NCI-H446 treated with DMSO at 0.1 percent for 48 hours (cell line): ENCODE measurements around the gene VPS37D.
"Not testable (repeated sequence)": the region's sequence is repeated elsewhere in the genome, so short reads cannot be mapped to it uniquely, and the experiment has no call there.

Experiments used
- DNase-seq: peaks from one replicate; lab custom pipeline; 2025; lab: John Stamatoyannopoulos, UW

Gene VPS37D

DNA sequence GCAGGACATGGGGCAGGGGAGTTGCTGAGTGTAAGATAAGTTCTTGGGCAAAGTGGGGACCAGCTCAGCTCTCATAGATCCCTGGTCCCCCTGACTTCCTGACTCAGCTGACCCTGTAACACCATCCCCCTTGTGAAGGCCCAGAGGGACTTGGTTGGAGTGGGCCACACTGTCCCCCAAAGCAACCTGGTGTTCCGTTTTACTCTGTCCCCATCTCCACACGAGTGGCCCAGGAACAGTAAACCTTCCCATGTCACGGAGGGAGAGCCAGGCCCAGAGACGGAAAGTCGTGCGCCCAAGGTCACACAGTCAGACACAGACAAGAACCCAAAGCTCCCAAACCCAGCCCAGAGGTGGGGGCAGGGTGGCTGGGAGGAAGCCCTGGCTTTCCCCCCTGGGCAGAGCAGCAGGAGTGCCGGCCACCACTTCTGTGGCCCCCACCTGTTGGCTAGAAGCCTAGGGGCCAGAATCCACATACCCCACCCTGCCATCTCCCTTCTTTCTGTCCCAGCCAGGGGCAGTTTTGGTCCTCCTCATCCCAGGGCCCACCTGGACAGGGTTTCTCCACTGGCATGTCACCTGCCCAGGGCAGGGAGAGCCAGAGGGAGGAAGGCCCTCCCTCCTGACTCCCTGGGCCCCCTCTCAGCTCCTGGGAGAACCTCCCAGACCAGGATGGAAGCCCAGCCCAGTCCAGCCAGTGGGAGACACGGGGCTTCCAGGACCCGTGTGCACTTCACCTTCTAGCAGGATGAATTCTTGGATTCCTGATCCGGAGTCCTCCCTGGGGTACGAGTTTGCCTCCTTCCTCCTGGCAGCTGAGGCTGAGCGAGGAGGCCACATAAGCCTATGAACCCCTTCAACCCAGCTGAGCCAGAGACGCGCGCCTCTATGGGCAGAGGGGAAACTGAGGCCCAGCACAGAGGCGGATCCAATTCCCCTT, 20.6 kb upstream of the VPS37D start:
- DNase-seq = no peak

DNA sequence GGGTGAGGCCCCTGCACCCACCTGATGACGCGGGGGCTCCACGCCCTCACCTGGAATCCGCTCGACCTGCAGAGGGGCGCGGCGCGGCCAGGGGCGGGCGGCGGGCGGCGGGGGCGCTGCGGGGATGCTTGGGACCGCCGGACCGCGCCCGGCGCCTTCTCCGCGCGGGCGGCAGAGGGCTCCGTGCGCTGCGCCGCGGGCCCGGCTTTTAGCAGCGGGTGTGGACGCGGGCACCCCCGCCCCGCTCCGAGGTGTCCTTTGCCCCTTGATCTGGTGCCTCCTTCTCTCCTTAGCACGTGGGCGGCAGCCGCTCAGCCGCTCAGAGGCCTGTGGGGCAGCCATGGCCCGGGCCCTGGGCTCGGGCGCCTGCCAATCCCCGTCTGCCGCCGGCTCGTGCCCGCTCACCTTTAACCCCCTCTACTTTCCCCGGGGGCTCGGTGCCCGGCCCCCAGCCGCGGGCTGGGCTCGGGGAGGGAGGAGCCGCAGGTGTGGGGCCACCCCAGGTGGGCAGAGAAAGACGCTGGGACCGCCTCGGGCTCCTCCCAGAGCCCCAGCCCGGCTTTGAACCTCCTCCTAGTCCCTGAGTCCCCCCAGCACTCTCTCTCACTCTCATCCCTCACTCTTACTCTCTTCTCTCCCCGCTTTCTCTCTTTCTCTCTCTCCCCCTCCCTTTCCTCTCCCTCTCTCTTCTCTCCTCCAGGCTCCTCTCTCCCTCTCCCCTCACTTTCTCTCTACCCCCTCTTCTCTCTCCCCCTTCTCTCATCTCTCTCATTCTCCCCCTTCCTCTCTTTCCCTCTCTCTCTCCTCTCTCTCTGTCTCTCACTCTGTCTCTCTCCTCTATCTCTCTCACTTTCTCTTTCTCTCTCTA, 19.7 kb upstream of the VPS37D start:
- no peak for DNase-seq

DNA sequence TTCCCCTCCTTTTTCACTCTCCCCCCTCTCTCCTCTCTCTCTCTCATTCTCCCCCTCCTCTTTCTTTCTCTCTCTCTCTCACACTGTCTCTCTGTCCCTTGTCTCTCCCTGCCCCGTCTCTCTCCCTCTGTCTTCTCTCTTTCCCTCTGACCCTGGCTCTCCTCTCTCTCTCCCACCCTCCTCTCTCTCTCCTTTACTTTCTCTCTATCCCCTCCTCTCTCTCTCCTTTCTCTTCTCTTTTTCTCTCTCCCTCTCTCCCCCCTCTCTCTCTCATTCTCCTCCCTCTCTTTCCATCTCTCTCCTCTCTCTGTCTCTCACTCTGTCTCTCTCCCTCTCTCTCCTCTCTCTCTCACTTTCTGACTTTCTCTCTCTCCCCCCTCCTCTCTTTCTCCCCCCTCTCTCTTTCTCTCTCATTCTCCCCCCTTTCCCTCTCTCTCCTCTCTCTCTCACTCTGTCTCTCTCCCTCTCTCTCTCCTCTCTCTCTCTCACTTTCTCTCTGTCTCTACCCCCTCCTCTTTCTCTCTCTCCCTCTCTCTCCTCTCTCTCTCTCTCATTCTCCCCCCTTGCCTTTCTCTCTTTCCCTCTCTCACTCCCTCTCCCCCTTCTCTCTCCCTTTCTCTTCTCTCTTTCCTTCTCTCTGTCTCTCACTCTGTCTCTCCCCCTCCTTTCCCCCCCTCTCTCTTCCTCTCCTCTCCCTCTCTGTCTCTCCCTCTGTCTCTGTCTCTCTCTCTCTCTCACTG, 18.9 kb upstream of the VPS37D start:
- DNase-seq = no peak

DNA sequence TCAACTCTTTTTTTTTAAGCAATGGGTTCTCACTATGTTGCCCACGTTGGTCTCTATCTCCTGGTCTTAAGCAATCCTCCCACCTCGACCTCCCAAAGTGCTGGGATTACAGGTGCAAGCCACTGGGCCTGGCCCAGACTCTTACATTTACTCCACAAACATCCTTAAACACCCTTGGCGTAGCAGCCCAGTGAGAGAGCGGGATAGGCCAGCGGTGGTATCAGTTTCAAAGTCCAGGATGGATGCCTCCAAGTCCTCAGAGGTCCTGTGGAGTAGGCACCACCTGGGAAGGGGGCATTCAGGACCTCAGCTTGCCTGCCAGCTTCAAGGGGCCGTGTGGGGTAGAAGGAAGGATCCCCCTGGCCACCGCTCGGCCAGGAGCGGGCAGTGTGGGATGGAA, 18.1 kb upstream of the VPS37D start:
- DNase-seq = no peak

DNA sequence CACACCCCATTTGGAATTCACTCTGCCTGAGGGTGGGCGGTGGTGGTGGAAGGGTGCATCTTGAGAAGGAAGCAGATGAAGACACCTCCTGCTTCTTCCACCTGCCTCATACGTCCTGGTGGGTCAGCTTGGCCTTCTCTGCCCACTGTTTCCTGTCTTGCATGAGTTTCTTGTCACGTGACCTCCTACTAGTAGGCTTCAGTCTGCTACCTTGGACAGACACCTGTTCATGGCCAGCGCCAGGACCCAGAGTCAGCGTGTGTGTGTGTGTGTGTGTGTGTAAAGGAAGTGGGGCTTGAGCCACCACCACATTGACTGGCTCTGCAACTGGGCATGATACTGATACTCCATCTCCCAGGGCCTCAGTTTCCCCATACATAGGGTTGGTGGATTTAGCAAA, 17.1 kb upstream of the VPS37D start:
- DNase-seq = no peak

DNA sequence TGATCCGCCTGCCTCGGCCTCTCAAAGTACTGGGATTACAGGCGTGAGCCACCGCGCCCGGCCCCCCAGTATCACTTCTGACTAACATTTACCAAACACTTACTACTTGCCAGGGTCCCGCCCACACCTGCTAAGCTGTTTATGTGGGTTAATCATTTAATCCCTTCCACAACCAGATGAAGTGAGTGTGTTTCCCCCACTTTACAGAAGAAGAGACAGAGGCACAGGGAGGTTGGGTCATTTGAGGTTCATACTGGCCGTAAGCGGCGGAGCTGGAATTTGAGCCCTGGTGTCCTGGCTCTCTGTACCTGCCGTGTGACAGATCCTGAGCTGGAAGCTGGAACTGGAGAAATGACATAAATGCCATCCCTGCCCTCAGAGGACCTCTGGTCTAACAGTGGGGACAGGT, 15.1 kb upstream of the VPS37D start:
- DNase-seq = no peak

DNA sequence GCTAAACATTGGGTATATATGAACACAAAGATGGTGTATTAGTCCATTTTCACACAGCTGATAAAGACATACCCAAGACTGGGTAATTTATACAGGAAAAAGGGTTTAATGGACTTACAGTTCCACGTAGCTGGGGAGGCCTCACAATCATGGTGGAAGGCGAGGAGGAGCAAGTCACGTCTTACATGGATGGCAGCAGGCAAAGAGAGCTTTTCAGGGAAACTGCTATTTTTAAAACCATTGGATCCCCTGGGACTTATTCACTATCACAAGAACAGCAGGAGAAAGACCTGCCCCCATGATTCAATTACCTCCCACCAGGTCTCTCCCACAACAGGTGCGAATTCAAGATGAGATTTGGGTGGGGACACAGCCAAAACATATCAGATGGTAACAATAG, 12.3 kb upstream of the VPS37D start:
- not testable (repeated sequence) for DNase-seq

DNA sequence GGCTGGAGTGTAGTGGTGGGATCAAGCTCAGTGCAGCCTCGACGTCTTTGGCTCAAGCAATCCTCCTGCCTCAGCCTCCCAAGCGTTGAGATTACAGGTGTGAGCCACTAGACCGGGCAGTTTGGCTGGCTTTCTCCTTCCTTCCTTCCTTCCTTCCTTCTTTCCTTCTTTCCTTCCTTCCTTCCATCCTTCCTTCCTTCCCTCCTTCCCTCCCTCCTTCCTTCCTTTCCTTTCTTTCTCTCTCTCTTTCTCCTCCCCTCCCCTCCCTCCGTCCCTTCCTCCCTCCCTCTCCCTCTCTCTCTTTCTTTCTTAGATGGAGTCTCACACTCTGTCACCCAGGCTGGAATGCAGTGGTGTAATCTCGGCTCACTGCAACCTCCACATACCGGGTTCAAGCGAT, 7.6 kb upstream of the VPS37D start:
- DNase-seq = no peak

DNA sequence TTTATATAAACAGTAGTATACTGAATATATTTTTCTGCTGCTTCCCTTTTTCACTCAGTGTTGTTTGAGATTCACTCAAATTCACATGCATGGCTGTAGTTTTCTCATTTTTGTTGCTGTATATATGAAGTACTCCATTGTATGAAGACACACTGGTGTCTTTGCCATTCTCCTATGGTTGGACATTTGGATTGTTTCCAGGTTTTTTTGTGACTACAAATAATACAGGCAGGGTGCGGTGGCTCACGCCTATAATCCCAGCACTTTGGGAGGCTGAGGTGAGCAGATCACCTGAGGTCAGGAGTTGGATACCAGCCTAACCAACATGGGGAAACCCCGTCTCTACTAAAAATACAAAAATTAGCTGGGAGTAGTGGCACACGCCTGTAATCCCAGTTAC, 7.0 kb upstream of the VPS37D start:
- DNase-seq = not testable (repeated sequence)

DNA sequence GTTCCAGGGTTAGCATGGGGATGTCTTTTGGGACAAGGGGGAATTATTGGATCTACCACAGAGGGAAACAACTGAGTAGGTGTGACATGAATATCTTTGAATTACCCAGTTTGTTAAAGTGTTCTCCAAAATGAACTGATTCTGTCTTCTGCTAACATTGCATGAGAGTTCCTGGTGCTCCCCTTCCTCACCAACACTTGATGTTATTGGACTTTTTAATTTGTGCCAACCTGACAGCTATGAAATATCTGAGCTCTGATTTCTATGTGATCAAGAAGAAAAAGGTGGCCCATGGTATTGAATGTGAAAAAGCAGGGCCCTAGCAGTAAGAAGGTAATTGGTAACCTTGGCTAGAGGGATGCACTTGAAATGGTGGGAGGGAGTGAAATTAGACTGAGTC, 4.6 kb upstream of the VPS37D start:
- no peak for DNase-seq

DNA sequence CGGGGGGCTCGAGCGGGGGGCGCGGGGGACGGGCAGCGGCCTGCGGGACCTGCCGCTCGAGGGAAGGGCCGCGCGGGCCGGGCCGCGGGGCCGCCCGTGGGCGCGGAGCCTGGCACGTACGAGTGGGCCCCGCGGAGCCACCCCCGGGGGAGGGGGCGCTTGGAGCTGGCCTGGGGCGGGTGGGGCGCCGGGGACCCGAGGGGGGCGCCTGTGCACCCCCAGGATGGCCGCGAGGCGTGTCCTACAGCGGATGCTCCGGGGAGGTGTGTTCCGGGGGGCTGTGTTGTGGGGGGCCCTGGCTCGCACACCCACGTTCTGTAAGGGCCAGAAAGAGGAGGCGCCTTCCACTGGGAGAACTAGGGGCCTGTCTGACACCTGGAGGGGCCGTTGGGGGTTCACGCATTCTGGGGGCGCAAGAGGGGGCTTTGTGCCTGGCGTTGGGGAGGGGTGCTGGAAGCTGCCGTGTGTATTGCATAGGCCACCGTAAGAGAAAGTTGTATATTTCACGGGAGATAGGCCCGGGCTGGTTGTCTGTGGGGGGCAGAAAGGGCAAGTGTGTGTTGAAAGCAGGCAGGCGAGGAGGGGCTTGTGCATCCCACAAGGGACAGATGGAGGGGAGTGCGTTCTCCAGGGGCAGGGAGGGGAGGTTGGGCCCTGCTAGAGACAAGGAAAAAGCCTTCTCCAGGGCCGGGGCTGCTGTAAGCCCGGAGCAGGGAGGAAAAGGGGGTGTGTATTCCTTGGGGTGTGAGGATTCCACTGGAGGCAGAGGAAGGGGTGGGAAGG, 663 bp downstream of the VPS37D start:
- no peak for DNase-seq

DNA sequence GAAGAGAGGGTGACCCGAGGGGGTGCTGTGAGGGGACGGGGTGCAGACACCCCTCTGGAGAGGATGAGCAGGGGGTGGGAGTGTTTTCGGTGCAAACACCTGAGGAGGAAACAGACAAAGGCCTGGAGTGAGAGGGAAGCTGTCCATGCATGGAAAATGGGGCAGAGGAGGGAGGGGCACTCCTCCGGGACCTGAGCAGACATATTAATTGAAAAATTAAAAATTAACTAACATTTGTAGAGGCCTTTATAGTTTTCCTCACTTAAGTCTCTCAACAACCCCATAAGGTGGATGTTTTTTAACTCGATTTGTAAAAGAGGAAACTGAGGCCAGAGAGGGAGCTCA, 1.2 kb downstream of the VPS37D start:
- DNase-seq = no peak

DNA sequence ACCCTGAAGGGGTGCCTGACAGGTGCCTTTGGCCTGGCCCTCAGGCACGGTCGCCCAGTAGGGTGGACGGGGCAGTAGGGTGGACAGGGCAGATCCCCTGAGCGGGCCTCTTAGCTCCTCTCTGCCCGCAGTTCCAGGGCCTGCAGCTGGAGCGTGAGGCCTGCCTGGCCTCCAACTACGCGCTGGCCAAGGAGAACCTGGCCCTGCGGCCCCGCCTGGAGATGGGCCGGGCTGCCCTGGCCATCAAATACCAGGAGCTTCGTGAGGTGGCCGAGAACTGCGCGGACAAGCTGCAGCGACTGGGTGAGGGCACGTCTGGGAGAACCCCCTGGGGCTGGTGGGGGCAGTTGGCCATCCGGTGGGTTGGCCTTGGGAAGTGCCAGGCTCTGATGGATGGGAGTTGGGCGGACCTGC, 1.7 kb downstream of the VPS37D start:
- no peak for DNase-seq

DNA sequence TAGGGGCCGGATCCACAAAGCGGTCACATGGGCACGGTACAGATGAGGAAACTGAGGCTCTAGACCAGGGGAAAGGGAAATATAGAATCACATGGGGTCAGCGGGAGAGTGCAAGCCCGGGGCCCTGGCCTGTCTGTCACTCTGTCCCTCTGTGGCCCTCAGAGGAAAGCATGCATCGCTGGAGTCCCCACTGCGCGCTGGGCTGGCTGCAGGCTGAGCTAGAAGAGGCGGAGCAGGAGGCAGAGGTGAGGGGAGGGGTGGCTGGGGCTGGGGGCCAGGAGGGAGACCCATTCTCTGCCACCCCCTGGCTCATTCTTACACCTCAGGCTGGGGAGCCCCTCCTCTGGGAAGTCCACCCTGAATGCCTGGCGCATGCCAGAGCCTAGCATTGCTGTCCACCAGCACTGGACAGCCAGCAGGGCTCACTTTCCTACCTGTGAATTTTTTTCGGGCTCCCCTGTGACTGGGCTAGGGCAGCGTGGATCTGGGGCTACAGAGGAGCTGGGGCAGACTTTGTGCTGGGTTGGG, 2.3 kb downstream of the VPS37D start:
- DNase-seq = no peak

DNA sequence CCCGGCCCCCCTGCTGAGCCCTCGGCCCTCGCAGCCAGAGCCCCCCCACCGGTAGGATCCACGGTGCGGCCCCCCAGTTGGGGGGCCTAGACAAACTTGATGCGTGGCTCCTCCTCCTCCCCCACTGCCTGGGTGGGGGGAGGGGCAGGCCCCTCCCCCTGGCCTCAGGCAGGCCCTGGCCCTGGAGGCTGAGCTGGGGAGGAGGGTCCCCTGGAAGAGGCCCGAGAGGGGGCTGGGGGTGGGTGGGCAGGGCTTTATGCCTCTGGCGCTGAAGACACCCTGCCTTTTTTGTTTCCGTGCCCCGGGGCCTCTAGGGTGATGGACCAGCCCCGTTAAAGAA, 3.7 kb downstream of the VPS37D start:
- DNase-seq = no peak

DNA sequence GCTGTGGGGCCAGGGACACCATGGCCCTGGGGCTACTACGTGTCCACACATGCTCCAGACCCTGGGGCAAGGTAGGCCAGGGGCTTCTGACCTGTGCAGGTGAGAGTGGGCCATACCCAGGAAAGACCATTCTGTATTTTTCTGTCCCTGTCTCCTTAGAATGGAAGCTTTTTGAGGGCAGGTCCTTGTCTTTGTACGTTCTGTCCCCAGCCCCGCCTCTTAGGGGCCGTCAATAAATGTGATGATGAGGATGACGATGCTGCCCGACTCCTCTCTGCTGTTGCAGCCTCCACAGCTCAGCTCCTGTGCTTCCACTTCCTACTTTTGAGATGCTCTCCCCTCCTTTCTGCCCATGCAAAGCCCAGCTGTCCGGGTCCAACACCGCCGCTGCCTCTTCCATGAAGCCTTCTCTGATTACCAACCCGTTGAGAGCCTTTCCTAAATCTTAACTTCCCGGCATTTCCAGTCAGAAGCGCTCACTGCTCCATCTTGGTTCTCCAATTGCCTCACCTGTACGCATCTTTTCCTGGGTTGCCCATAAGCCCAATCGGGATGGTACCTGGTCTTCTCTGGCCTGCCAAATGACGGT, 4.3 kb downstream of the VPS37D start:
- no peak for DNase-seq

DNA sequence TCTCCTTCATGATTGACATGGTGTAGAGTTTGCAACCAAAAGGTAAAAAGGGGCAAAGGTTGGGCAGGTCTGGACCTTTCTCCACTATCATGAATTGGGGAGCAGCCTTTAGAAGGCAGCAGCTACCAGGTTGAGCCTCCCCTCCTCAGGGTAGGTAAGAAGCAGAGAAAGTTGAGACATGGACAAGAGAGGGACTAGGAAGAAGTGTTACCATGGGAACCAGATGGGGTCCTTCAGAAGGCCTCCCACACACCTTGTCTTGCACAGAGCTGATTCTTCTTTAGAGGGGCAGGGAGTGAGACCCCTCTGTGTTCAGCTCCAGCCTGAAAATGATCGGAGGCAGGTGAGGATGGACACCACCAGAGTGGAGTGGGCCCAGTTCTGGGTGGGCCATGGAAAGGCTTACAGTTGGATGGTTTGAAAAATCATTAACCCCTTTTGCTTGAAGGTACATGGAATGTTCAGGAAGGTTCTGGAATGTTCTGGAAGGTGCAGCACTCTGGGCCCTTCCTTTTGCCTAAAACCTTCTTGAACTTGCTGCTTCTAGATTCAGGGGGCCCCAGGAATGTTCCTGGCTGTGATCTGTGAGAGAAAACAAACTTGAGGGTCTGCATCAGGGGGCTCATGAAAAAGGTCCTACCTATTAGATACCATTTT, 7.0 kb downstream of the VPS37D start:
- DNase-seq = no peak

DNA sequence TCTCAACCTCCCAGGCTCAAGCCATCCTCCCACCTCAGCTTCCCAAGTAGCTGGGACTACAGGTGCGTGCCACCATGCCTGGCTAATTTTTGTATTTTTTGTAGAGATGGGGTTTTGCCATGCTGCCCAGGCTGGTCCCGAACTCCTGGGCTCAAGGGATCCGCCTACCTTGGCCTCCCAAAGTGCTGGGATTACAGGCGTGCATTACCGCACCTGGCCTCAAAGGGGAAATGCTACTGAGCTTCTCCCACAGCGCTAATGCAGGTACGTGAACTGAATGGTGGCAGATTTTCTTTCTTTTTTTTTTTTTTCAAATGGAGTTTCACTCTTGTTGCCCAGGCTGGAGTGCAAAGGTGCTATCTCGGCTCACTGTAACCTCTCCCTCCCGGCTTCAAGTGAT, 8.4 kb downstream of the VPS37D start:
- DNase-seq = not testable (repeated sequence)

DNA sequence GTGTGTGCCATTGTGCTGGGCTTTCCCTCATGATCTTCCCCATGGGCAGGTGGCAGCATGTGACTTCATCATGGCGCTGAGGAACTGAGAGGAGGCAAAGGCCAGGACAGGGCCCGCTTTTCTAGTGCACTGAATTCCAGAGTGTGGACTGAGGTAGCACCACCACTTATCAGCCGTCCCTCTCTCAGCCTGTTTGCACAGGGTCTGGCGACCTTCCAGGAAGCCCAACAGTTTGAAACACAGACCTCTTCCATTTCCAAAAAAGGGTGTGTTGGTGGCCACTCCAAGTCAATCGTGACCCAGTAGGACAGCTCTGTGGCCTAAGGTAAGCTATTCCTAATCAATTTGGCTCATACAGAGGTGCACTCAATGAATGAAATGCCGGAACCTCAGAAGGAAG, 11.2 kb downstream of the VPS37D start:
- DNase-seq = no peak

DNA sequence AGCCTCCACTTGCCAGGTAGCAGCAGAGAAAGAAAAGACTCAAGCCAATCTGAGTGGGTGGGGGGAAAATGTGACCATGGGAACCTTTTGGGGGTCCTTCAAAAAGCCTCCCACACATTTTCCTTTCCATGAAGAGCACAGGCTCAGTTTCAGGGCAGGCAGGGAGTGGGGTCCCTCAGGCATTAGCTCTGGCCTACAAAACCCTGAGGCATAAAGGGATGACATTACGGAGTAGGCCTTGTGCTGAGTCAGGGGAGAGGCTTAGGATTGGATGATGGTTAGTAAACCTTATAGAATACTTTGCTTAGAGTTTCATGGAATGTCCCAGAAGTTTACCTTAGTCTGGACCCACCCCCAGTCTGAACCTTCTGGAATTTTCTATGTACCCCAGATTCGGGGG, 12.1 kb downstream of the VPS37D start:
- no peak for DNase-seq

DNA sequence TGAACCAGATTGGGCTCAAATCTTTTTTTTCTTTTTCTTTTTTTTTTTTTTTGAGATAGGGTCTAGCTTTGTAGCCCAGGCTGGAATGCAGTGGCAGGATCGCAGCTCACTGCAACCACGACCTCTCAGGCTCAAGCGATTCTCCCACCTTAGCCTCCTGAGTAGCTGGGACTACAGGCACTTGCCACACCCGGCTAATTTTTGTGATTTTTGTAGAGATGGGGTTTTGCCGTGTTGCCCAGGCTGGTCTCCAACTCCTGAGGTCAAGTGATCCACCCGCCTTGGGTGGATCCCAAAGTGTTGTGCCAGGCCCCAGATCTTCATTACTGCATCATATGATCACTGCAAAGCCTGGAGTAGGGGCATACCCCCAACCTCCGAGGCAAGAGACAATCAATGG, 12.9 kb downstream of the VPS37D start:
- DNase-seq = no peak
